Vagina (tissue), 2 donors: Measurements from ENCODE around the gene EPX.

Experiments used
- POLR2A ChIP-seq, 2 donors: fragments of 450-650 bp; IDR thresholded peaks; one replicate each; pipeline ENCODE4 v1.6.1; 2017; ENCODE audit warnings: antibody characterized with exemption in 2 of 2, mild to moderate bottlenecking in 2 of 2, moderate library complexity in 2 of 2
- POLR2AphosphoS5 ChIP-seq, 2 donors: sonication (generic); formaldehyde crosslinking; IDR thresholded peaks; one replicate each; pipeline ENCODE4 v1.9.0; 2017; ENCODE audit warnings: antibody characterized with exemption in 2 of 2, mild to moderate bottlenecking in 2 of 2, low read depth in 1 of 2; ENCODE audit not compliant: insufficient read depth in 1 of 2
- TF ChIP-seq, protein P1 (sequence below), 3 experiments: fragments of 450-650 bp in 2 of 3; fragments of 200-600 bp in 1 of 3; sonication (generic) in 1 of 3; IDR thresholded peaks; one replicate each; pipeline ENCODE4 v1.5.1; 2017 to 2019; ENCODE audit warnings: antibody characterized with exemption in 3 of 3, mild to moderate bottlenecking in 2 of 3, moderate library complexity in 2 of 3

DNA sequence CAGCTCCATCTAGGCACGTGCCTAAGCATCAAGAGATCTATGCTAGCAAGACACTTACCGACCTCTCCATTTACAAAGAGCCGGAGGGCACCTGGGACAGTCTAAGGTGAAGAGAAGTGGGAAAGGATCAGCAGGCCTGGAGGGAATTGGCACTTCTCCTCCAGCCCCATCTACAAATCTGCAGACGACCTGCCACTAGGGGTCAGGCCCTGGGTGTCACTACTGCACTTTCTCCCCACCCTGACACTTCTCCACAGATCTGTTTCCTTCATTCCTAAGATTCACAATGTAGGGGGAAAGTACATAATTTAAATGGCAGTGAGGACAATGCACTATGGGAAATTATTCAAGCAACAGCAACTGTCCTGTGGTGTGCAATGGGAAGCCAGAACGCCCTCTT lies 18.4 kb downstream of the EPX start:
- TF ChIP-seq, protein P1, sequence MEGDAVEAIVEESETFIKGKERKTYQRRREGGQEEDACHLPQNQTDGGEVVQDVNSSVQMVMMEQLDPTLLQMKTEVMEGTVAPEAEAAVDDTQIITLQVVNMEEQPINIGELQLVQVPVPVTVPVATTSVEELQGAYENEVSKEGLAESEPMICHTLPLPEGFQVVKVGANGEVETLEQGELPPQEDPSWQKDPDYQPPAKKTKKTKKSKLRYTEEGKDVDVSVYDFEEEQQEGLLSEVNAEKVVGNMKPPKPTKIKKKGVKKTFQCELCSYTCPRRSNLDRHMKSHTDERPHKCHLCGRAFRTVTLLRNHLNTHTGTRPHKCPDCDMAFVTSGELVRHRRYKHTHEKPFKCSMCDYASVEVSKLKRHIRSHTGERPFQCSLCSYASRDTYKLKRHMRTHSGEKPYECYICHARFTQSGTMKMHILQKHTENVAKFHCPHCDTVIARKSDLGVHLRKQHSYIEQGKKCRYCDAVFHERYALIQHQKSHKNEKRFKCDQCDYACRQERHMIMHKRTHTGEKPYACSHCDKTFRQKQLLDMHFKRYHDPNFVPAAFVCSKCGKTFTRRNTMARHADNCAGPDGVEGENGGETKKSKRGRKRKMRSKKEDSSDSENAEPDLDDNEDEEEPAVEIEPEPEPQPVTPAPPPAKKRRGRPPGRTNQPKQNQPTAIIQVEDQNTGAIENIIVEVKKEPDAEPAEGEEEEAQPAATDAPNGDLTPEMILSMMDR (IDR thresholded peaks at IDR 0.05), result no peak
- TF ChIP-seq POLR2A (IDR thresholded peaks at IDR 0.05) (no peak), POLR2AphosphoS5 (IDR thresholded peaks at IDR 0.05; ENCODE audit: insufficient read depth in 1 of 2, low read depth in 1 of 2) (no peak)
